HPDE6-E6E7 (cell line): ENCODE measurements around the gene DEPDC7.
"Not testable (repeated sequence)": the region's sequence is repeated elsewhere in the genome, so short reads cannot be mapped to it uniquely, and the experiment has no call there.

Source experiments
- DNase-seq: peaks from one replicate; pipeline ENCODE4 v3.0.0; 2011; ENCODE audit warnings: missing footprints; ENCODE audit errors: extremely low spot score

DEPDC7 gene

DNA sequence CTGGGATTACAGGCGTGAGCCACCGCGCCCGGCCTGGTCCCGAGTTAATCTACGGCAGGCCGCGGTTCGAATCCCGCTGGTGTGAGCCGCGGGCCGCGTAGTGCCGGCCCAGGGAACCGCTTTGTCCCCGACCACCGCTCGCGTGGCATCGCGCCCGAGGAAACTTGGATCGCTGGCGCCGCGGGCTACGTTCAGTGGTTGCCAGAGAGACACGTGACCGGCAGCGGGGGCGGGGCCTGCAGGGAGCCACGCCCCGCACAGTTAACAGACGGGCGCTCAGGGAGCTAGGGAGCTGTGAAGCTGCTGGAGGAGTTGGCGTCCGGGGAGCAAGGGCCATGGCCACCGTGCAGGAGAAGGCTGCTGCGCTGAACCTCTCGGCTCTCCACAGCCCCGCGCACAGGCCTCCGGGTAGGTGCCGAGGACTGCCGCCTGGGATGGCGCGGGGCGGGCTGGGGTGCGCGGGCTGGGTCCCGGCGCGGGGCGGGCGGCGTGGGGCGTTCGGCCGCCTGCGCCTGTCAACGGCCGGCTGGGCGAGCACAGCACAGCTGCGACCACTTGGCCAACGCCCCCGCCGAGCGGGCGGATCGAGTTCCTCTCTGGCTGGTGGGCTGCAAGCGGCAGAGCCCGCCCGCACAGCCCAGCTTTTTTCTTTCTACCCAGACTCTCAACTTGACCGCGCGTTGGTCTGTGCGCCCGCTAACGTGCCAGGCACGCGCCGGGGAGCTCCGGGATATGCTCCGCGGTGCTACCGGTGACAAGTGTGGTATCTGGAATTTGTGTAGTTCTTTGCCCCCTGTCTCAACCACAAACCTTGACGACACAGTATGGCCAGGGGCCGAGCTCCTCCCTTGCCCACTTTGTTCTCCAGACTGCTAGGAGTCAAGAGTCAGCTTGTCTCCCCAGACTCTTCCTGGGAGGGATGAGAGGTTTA is at the start of gene DEPDC7:
DEPDC7 (plus strand) TSS at position 258 of the 931 bp plus-strand sequence; CDS start at position 336, 78 bp downstream.
- peak; percentile 83 for DNase-seq

DNA sequence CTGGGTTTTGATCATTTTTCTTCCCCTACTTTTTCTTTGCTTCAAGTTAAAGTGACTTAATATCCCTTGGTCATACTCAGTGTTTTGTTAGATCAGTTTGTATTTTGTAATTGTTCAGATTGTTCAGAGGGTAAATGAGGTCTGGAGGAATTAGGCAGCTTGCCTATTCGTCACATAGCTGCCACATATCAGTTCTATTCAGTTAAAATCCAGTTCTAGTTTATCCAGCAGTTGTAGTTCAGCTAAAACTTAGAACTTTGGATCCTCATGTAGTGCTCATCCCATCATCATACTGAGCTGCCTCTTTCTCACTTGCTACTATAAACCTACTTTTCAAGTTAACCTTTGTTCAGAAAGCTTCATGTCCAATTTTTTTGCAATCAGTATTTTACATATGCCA is 47.1 kb upstream of the DEPDC7 start:
- no peak for DNase-seq

DNA sequence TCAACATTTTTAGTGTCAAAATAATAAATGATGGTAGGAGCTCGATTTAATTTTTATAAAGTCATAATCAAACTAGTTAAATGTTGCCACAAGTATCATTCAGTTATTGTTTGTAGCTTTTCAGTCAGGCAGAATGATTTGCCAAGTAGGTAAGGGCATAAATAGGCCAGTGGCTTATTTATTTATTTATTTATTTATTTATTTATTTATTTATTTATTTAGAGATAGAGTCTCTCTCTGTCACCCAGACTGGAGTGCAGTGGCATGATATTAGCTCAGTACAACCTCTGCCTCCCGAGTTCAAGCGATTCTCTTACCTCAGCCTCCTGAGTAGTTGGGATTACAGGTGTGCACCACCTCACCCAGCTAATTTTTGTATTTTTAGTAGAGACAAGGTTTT is 43.4 kb upstream of the DEPDC7 start:
- DNase-seq: not testable (repeated sequence)

DNA sequence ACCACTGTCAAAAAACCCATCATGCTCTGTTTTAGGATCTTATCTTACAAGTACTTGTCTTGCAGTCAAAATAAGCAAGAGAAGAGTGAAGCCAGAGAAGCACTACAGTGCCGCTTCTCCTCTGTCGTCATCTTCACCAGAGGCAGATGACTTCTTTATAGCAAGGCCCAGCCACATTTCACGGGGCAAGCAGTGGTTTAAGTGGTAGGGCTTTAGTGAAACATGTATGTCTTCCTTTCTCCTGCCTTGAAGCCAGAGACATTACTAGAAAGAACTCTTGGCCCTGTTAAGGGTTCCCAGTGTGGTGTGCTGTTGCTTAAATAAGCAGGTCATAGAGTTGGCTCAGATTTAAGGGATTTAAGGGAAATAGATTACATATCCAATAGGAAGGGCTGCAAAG is 42.9 kb upstream of the DEPDC7 start:
- DNase-seq: no peak

DNA sequence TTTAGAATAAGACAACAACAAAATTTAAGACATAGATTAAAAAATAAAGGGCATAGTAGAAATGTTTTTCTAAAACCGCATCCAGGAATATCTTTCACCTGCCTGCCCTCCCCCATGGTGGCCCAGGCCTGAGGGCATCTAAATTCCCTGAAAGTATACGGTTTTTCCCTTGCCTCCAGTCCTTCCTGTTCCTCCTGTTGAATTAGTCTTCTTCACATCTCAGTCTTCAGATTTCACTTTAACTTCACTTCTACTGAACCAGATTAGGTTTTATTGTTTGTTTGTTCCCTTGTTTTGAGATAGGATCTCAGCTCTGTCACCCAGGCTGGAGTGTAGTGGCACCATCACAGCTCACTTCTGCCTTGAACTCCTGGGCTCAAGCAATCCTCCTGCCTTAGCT is 33.1 kb upstream of the DEPDC7 start:
- no peak for DNase-seq

DNA sequence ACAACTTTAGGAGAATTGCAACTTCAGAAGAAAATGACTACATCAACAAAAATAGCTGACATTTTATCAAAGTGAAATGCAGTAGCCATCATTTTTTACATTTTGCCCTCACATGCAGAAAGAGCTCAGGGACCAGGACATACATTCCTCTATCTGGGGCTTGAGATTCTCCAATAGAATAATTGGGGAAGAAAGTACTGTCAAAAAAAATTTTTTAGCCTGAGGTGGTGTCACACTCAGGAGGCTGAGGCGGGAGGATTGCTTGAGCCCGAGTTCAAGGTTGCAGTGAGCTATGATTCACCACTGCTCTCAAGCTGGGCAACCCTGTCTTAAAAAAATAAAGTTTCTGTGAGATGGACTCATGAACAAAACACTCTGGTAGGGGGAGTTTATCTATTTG is 32.2 kb upstream of the DEPDC7 start:
- DNase-seq: no peak

DNA sequence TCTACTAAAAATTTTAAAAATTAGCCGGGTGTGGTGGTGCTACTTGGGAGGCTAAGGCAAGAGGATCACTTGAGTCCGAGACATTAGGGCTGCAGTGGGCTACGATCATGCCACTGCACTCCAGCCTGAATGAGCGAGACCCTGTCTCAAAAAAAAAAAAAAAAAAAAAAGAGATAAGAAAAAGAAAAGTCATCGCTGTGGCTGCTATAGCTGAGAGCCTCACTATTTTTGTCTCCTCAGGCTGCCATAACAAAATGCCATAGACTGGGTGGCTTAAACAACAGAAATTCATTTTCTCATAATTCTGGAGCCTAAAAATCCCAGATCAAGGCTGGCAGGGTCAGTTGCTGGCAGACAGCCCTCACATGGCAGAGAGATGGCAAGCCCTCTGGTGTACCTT is 30.1 kb upstream of the DEPDC7 start:
- DNase-seq: no peak

DNA sequence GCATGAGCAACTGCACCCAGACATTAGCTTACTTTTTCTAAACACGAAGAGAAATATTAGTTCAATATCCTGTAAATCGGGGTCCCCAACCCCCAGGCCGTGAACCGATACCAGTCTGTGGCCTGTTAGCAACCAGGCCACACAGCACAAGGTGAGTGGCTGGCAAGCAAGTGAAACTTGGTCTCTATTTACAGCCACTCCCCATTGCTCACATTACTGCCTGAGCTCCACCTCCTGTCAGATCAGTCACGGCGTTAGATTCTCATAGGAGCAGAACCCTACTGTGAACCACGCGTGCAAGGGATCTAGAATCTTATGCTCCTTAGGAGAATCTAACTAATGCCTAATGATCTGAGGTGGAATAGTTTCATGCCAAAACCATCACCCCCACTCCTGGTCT is 27.8 kb upstream of the DEPDC7 start:
- no peak for DNase-seq

DNA sequence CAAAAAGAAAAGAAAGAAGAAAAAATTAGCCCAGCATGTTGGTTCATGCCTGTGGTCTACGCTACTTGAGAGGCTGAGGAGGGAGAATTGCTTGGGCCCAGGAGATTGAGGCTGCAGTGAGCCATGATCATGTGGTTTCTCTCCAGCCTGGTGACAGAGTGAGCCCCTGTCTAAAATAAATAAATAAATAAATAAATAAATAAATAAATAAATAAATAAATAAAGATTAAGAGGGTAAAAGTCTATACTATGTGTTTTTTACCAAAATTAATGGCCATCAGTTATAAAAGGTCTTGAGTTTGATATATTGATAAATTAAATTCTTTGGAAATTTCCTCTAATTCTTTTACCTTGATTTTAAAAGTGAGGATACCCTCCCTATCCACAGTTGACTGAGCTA is 25.2 kb upstream of the DEPDC7 start:
- DNase-seq: no peak

DNA sequence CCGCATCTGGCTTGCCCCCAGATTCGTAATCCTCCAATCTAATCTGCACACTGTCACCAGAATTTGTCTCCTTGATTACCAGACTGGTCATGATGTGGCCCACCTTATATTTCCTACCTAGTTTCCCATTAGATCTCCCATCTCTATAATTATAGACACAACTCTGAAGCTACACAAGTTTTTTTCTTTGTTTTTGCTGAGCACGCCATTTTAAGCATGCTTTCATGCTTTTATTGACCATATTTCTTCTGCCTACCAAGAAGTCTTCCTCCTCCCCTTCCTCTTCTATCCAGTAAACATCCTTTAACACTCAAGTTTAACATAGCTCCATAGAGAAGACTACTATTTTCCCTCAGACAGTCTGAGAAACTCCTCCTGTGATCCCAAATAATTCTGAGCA is 24.3 kb upstream of the DEPDC7 start:
- DNase-seq: no peak

DNA sequence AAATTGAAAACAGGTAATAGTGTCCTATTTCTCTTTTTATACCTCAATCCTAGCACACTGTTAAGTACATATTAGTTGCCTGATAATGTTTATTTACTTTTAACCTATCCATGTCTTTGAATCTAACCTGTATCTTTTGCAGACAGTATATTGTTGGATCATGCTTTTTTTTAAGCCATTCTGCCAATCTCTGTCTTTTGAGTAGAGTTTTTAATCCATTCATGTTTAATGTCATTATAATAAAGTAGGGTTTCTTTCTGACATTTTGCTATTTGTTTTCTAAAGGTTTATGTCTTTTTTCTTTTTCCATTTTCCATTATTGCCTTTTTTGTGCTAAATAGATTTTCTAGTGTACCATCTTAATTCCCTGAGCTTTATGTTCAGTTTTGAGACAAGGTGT is 23.8 kb upstream of the DEPDC7 start:
- no peak for DNase-seq

DNA sequence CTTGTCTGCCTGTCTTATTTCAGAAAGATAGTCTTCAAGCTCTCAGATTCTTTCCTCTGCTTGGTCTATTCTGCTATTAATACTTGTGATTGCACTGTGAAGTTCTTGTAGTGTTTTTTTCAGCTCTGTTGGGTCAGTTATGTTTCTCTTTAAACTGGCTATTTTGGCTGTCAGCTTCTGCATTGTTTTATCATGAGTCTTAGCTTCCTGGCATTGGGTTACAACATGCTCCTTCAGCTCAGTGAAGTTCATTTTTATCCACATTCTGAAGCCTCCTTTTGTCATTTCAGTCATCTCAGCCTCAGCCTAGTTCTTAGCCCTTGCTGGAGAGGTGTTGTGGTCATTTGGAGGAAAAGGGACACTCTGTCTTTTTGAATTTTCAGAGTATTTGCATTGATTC is 15.5 kb upstream of the DEPDC7 start:
- no peak for DNase-seq

DNA sequence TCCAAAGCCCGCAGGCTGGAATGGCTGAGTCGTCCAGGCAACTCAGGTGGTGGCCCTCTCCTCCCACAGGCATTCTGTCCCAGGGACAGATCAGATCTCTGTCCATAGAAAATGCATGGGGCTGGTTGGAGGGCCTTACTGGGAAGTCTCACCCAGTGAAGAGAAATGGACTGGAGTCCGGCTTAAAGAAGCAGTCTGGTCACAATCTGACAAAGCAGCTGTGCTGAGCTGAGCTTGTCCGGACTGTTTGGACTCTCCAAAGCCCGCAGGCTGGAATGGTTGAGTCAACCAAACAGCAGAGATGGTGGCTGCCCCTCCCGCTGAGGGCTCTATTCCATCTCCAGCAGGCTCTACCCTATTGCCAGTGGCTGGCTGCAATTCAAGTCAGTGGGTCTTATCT is 14.4 kb upstream of the DEPDC7 start:
- DNase-seq: no peak

DNA sequence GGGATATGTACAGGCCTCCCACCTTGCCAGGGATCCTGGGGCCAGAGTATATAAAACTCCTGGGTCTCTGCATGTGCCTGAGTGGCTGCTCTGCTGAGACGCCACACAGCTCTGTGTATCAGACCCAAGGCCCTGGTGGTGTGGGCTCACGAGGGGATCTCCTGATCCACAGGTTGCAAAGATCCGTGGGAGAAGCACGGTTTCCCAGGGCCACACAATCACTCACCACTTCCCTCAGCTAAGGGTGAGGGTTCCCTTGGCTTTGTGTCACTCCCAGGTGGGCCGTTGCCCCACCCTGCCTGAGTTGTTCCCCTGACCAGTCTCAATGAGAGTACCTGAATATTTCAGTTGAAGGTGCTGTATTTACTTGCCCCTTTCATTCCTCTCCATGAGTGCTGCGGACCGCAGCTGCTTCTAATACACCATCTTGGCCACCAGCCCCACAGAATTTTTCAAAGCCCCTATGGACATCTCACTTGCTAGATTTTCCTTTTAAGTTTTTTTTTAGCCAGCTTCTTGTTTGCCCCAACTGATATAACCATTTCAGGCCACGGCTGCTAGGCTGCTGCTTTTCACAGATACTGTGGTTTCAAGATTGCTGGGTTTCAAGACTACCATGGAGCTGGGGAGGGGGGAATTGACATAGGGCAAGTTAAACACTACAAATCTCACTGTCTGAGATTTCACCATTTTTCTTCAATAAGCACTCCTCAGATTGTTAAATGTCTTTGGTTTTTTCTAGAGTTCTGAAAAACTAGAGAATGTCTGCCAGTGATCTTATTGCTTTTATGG is 13.7 kb upstream of the DEPDC7 start:
- no peak for DNase-seq

DNA sequence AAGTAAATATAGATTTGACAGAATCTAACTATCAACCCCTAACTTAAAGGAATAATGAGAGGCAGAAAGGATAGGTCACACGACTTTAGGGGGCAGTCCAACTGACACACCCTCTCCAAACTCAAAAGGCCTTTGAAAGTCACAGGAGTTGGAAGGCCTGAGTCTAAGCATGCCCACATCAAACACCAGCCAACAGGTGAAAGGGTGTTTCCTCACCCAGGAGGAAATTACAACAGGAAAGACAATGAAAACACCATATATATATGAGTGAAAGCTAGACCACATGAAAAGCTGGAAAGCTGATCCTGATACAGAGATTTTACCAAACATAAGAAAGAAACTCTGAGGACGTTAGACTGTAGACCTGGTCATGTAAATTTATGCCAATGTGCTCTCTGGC is 10.5 kb upstream of the DEPDC7 start:
- DNase-seq: no peak

DNA sequence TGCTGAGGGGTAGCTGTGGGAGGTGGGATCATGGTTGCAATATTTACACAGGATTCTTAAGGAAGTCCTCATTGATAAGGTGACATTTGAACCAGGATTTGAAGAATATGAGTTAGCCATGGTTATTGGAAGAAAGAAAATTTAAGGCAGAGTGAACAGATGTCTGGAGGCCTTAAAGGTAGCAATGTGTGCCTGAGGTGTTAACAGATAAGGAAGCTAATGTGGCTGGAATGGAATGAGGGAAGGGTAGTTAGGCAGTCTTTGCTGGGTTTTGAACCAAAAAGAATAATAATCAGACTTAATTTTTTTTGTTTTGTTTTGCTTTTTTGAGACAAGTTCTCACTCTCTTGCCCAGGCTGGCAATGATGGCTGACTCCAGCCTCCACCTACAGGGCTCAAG is 9.7 kb upstream of the DEPDC7 start:
- no peak for DNase-seq

DNA sequence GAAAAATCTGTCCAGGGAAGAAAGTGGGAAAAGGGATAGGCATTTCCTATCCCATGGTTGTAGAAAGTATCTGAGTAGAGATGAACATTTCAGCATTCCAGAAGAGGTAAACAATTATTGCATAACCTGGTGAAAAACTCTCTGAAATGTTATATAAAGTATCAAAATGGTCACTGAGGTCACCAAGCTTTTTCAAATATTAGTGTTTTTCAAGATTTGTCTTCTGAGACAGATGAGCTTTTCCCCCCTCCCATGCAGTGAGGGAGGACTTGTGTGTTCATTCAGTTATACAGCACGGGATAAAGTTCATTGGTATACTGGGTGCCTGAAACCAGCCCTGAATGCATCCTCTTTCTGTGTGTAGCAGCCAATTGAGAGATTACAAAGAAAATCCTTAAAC is 1.9 kb upstream of the DEPDC7 start:
- no peak for DNase-seq

DNA sequence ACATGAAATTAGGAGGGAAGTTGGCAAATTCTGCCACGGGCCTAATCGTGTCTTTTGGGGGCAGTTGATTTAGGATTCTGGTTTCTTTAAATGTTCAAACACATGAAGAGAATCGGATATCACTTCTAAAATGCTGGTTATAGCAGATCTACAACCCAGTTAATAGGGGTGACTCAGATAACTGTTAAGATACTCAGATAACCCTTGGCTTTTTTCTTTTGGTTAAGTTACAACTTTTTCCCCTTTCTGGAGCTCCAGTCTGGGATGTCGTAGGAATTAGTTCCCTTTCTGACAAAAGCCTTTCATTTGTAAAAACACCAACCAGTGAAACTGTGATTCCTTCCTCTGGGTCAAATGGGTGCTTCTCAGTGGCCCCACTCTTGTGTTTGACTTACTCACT is 976 bp downstream of the DEPDC7 start:
- DNase-seq: no peak

DNA sequence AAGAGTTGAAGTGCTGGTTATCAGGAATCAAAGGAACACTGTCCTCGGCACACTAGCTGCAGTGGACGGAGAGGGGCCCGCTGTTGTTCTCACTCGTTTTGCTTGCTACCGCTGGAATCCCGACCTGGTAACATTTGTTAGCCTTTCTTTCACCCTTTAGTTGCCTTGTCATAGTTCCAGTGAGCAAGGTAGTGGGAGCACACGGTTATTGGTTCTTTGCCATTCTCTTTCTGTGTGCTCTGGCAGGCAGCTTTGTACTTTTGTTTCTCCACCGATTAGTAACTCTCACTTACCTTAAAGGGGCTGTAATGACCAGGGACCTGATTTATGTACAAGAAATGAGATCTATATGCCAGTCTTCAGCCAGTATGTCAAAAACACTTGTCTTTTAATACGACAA is 1.8 kb downstream of the DEPDC7 start:
- no peak for DNase-seq

DNA sequence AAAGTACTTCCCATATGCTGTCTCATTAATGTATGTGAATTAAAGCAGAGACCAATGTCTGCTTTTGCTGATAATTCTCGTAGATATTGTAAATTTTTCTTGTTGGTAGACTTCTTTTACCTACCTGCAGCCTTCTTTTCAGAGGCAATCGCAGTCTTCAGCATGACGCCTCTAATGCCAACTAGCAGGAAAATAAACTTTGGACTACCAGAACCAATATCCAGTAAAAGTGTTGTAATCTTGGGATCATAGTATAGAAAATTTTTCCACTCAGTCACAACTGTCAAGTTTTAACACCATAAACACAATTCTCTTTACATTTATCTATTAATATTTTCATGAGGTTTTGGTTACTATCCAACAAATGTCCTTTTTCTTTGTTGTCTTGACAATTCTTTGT is 2.3 kb downstream of the DEPDC7 start:
- DNase-seq: no peak

DNA sequence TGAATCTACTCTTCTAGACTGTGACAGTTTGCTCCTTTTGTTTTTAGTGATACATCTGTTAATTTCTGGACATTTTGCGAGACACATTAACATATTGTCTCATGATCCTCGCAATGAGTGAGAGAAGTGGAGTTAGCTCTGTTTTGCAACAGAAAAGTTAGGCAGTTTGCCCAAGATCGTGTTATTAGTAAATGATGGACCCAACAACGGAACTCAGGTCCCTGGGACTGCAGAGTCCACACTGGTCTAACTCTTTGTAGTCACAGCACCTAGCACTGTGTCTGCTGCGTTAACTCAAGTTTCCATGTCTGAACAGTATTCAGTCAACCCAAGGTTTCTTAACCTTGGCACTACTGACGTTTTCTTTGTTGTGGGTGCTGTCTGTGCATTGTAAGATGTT is 3.2 kb downstream of the DEPDC7 start:
- DNase-seq: no peak

DNA sequence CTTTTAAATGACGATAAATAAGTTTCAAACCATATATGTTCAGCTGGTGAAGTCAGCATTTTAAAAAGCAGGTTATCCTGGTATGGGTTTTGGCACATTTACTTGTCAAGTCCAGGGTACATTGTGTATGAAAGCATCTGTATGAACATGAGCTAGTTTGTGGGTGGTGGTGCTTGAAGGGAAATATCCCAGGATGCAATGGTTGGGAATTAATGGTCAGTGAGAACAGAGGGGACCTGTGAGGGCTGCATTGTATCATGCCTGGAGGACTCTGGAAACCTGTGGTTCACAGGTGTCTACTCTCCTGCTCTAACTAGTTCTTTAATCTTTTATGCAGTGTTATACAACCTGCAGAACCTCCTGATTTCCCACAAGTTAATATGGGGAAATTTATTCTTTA is 5.8 kb downstream of the DEPDC7 start:
- no peak for DNase-seq

DNA sequence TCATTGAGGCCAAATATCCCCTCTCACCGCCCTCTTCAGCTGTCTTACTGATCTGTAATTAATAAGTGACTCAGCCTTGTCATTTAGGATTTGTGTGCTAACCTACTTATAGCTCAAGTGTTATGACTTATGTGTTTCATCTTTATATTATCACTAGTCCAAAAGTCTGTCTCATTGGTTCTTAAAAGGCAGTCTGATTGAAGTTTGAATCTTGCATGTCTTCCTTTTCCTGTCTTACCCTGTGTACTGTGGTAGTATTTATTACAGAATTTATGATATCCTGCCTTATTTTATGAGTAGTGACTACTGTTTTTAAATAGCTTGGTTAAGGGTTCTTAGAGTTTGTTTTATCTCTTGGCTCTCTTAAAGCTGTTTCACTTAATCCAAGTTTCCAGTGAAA is 6.3 kb downstream of the DEPDC7 start:
- no peak for DNase-seq
